ENCODE results near the gene RND3.
A peak's percentile ranks its signal among the peaks of the same experiment; 100 is the strongest.

RND3 gene

GRCh38 chr2:150494234-150494945 lies 6.9 kb upstream of the RND3 start:
- DNase-seq (ENCODE audit: low spot score), result no peak

GRCh38 chr2:150491943-150492342 lies 4.5 kb upstream of the RND3 start:
- DNase-seq (ENCODE audit: low spot score), result no peak

DNA sequence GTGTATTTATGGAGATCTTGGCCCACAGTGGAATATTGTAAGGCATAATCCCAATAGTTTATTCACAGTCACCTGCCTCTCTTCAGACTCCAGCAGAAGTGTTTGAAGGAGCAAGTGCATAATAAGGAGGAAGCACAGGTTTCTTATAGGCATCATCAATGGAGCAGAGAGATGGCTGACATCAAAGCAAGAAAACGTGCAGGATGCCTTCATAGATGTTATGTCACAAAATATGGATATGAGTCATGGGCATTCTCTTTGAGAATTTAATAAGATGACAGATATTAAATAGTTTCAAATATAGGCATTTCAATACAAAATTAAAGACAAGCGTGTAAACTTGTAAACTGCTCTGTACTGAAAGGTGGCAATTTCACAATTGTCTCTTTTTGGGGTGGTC lies 4.0 kb upstream of the RND3 start:
- no peak for DNase-seq (ENCODE audit: low spot score)

GRCh38 chr2:150490466-150490865 lies 3.0 kb upstream of the RND3 start:
- DNase-seq (ENCODE audit: low spot score), result no peak

- peak; percentile 59 for DNase-seq (ENCODE audit: low spot score)
Observed at GRCh38 chr2:150486539-150487484, 655 bp downstream of the RND3 start.

DNA sequence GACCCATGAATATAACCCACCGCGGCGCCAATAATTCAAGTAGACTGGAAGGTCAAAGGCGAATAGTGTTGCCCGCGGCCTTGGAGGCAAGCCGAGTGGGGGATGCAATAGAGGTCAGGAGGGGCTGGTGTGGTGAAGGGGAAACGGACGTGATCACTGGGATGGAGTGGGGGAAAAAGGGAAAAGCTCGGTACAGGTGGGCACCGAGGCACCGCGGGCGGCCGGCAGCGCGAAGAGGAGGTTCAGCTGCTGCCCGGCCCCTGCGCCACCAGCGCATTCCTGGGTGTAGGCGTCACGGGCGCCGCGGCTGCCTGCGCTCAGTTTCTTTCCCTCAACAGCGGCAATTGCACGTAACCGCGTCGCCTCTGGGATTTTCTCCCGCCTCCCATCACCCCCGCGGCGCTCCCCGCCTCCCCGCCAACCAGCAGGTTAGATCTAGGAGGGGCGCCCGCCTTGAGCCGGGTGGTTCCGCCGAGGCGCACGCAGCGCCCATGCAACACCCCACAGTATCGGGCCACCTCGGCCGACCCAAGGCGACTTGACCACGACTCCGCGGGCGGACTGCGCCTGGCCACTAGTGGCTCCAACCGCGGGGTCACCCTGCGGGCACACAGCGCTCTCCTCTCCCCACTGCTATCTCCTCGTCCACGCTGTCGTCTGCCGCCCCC lies 1.5 kb downstream of the RND3 start:
- peak; percentile 57 for DNase-seq (ENCODE audit: low spot score)

DNA sequence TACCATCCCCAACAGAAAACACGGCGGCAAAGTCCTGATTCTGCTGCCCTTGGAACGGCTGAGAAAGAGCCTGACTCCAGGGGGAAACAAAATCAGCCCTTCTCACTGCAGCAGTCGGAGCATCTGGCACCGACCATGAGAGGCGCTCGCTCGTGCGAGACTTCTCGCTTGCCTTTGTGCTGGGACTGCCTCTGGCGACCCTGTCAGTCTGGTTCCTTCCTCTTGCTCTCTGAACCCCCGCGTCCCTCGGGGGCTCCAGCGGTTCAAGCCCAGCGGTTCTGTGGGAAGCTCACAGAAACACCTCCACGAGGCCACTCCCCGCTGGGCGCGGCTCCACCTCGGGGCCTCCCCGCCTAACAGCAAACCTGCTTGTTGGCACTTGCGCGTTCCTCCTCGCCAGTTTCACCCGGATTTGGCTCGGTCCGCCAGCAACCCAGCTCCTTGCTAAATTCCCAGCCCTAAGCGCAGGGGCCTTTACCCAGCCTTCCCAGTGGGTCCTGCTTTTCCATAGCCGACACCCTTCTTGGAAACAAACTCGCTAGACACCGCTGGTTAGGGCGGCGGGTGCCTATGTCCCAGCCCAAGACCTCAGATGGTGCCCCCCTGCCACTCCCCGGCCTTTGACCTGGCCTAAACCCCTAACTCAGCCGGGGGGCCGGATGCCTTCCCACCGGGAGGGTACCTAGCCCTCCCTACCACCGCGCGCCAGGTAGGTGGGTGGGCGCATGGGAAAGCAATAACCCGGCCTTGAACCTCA lies 2.2 kb downstream of the RND3 start:
- peak; percentile 76 for DNase-seq (ENCODE audit: low spot score)

DNA sequence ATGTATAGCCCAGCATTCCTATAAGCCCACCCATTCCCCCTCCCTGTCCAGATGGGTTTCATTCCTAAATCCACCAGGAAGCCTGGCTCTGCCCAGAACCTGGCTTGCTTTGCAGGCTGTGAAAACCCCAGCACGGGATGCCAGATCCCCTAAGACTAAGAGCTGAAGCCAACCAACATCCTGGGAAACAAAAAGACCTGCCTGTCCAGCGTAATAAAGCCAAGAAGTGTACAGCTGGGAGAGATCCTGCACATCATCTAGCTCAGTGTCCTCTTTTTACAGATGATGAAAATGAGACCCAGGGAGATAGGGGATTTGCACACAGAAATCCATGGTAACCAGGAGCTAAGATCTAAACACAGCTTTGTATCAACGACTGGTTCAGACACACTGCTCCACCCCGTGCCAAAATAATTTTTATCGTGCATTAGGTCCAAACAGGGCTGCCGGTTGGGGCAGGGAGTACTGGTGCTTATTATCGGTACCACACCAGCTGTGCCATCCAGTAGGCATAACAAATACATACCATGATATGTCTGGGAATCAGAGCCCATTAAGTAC lies 2.9 kb downstream of the RND3 start:
- no peak for DNase-seq (ENCODE audit: low spot score)

DNA sequence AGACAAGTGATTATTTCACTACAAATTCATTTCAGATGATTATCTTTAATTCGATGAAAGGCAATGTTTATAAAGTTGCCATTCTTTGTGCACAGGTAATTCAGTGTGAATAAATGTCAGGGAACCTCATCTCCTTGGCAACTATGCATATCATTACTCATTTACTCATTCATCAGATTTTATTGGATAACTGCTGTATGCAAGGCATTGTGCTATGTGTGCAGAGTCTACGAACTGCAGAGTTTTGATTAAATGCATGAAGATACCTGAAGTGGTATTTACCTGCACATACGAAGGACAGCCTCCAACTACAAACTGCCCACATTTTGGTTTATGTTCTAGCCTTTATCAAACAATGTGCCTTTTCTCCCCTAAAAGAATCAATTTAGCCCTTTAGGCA lies 3.5 kb downstream of the RND3 start:
- DNase-seq (ENCODE audit: low spot score), result no peak

DNA sequence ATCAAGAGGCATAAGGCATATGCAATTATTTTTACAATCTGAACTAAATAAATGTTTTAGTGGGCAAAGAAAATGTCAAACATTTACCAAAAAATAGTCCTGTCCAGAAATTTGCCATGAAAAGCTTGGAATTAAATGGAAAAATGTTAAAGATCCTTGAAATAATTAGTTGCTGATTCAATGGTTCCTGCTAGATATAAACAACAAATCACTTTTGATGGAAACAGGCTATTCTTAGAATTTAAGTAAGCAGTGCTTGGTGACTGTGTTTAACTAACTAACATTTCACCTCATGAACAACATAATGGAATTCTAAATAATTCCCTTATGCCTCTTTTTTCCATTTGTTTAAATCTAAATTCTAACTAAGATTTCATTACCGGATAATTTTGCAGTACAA lies 3.9 kb downstream of the RND3 start:
- no peak for DNase-seq (ENCODE audit: low spot score)

DNA sequence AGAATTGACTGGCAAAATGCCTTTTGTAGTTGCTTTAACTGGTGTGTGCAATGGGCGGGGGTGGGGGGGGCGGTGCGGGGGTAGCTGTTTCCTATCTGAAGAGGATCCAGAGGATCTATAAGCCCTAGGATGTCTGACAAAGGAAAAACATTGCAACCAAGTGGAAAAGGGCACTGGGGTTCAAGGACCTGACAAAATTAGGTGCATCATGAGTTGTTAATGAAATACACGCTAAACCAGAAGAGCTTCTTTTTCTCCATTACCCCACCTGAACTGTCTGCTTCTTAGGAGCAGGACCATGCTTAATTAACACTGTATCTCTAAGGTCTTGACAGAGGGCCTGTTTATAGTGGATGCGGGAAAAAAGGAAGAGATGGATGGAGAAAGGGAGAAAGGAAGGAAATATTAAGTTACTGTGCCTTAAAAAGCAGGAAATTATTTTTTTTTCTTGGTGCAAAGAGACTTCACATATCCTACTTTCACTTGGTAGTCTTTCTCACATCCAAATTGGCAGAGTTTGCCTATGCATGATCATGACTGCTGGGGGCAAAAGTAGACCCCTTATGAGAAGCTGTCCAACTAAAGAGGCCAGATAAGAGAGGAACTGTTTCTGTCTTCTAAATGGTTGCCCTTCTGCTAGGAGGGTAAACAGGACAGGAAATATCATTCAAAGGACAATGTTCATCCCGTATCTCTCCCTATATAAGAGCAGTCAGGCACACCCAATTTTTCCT lies 4.6 kb downstream of the RND3 start:
- DNase-seq (ENCODE audit: low spot score), result no peak

GRCh38 chr2:150482111-150482510 lies 5.4 kb downstream of the RND3 start:
- no peak for DNase-seq (ENCODE audit: low spot score)

- no peak for DNase-seq (ENCODE audit: low spot score)
Observed at GRCh38 chr2:150480971-150481830, 6.3 kb downstream of the RND3 start.

DNA sequence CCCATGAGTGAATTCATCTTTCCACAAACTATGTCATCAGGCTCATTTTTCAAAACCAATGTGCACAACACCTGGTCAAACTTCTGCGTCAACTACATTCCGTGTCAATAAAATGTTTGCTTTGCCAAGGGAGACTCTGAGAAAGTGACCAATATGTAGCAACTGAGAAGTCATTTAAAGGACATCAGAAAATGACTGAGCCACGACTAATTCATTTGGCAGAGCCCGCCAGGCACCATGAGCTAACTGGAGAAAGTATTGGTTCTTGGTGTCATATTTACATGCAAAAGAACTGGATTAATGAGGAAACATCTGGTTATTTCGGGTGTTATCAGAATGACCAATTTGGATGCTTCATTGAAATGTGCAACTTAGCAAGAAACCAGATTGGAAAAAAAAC lies 7.2 kb downstream of the RND3 start:
- DNase-seq (ENCODE audit: low spot score), result no peak

GRCh38 chr2:150479075-150479915 lies 8.2 kb downstream of the RND3 start:
- no peak for DNase-seq (ENCODE audit: low spot score)

DNA sequence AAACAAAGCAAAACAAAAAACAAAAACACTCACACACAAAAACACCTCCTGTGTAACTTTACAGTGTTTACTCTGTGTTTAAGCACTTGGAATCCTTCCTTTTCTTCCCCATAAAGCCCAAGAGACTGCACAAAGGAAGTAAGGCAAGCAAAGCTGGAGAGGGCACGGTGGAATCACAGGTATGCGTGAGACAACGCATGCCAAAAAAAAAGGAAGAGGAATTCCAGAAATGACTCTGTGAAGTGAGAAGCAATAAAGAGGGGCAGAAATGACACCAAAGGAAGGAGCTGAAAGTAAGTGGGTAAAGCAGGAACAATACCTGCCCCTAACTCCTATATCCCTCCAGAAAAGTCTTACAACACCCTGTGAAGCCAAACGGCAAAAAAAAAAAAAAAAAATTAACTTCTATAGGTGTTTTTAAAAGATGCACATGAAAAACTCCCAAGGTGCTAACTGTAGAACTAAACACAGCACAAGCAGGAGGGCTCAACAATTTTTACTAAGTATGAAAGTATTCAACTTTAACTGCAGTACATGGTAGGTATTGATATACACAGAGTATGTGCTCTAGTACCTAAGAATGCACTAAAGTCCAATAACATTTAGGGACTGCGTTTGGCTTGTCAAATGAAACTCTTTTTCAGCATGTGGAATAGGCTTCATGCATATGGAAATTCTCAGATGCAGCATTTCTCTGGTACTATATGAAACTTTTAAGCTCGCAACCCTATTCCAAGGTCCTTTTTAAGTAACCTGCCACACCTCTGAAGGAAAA lies 9.1 kb downstream of the RND3 start:
- DNase-seq (ENCODE audit: low spot score), result no peak

DNA sequence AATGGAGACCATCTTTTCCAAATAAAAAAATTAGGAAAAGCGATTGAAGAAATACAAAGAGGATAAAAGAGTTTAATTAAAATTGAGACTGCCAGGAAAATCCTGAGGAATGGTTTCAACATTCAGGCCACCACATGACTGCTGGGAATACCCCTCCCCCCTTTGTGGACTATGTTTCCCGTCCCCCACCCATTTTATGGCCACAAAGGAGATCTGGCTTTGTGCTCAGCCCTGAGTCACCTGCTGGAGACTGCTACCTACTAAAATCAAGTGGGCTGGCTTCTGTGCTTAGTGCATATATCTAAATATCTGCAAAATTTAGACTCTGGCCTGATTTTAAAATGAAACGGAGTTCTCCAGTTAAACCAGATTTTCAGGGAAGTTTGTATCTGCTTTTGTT lies 10.1 kb downstream of the RND3 start:
- DNase-seq (ENCODE audit: low spot score), result no peak

- no peak for DNase-seq (ENCODE audit: low spot score)
Observed at GRCh38 chr2:150476809-150477302, 10.6 kb downstream of the RND3 start.
